IMR-90 (cell line): Measurements from ENCODE around the gene DMRTA1. TPM values are rescaled to one million over a fixed set of nuclear protein-coding genes. Genes with fewer than 3 reads are reported as not detected.

ENCODE experiments used
- ATAC-seq: fragments of 200-7000 bp; cut with Tn5 transposase; 2 replicates; pipeline ENCODE4 v1.9.1; 2020; ENCODE audit warnings: low read depth, mild to moderate bottlenecking, moderate library complexity
- BruUV-seq: library from RNA; stranded (reverse); fragments of 400-500 nt; replicated peaks from 2 replicates; lab custom pipeline; 2021; lab: Mats Ljungman, UMichigan
- CTCF ChIA-PET: fragments of 300-600 bp; formaldehyde crosslinking; extraction: SDS; loops from one replicate; lab custom pipeline; 2021; ENCODE audit warnings: antibody characterized with exemption; lab: Yijun Ruan, JAX
- POLR2A ChIA-PET: fragments of 300-600 bp; sonication (Branson Sonifier 250); formaldehyde crosslinking; loops from one replicate; lab custom pipeline; 2022; ENCODE audit warnings: antibody characterized with exemption; ENCODE audit not compliant: unreplicated experiment; lab: Charles Lee
- DNase-seq: peaks from one replicate; pipeline ENCODE4 v3.0.0; 2013
- H2AFZ ChIP-seq: replicated peaks from 2 replicates; pipeline ENCODE3; 2013; ENCODE audit warnings: low read length, mild to moderate bottlenecking; ENCODE audit not compliant: poor library complexity
- H2AK5ac ChIP-seq: 2 replicates; pipeline ENCODE4 v1.6.1; 2013; ENCODE audit warnings: low read depth, low read length, inconsistent platforms
- H2AK9ac ChIP-seq: replicated peaks from 2 replicates; pipeline ENCODE3; 2013; ENCODE audit warnings: mild to moderate bottlenecking, low read depth, low read length, moderate library complexity; ENCODE audit not compliant: poor library complexity
- H2BK120ac ChIP-seq: 2 replicates; pipeline ENCODE4 v1.6.1; 2013; ENCODE audit warnings: low read depth, low read length, inconsistent platforms
- H2BK15ac ChIP-seq: 3 replicates; pipeline ENCODE4 v1.6.1; 2013; ENCODE audit warnings: low read depth, low read length, inconsistent platforms
- H2BK20ac ChIP-seq: 2 replicates; pipeline ENCODE4 v1.6.1; 2013; ENCODE audit warnings: low read depth, mild to moderate bottlenecking, inconsistent platforms, low read length, moderate library complexity
- H2BK5ac ChIP-seq: 2 replicates; pipeline ENCODE4 v1.6.1; 2013; ENCODE audit warnings: mild to moderate bottlenecking, low read depth, low read length, inconsistent platforms; ENCODE audit not compliant: poor library complexity, severe bottlenecking
- H3K14ac ChIP-seq: replicated peaks from 2 replicates; pipeline ENCODE4 v1.6.1; 2013; ENCODE audit warnings: low read depth, low read length, inconsistent platforms
- H3K18ac ChIP-seq: 2 replicates; pipeline ENCODE4 v1.6.1; 2013; ENCODE audit warnings: low read depth, low read length, control low read depth
- H3K23ac ChIP-seq: 2 replicates; pipeline ENCODE4 v1.6.1; 2013; ENCODE audit warnings: low read depth, low read length, inconsistent platforms
- H3K27ac ChIP-seq: 2 replicates; pipeline ENCODE4 v1.5.1; 2013; ENCODE audit warnings: mild to moderate bottlenecking, control low read depth, low read length; ENCODE audit not compliant: insufficient read depth
- H3K27me3 ChIP-seq: 2 replicates; pipeline ENCODE4 v1.6.1; 2013; ENCODE audit warnings: low read length; ENCODE audit not compliant: control insufficient read depth, insufficient read depth
- H3K36me3 ChIP-seq: 2 replicates; pipeline ENCODE4 v1.6.1; 2013; ENCODE audit warnings: low read length, mixed read lengths; ENCODE audit not compliant: control insufficient read depth, insufficient read depth
- H3K4ac ChIP-seq: 2 replicates; pipeline ENCODE4 v1.6.1; 2013; ENCODE audit warnings: low read depth, low read length, inconsistent platforms
- H3K4me1 ChIP-seq: 2 replicates; pipeline ENCODE4 v1.6.1; 2013; ENCODE audit warnings: low read length, mixed read lengths; ENCODE audit not compliant: control insufficient read depth, insufficient read depth
- H3K4me2 ChIP-seq: 2 replicates; pipeline ENCODE4 v1.6.1; 2013; ENCODE audit warnings: low read depth, mild to moderate bottlenecking, control low read depth, low read length, moderate library complexity
- H3K4me3 ChIP-seq: 2 replicates; pipeline ENCODE4 v1.5.1; 2013; ENCODE audit warnings: low read depth, mild to moderate bottlenecking, control low read depth, low read length, moderate library complexity; ENCODE audit not compliant: insufficient read depth
- H3K56ac ChIP-seq: 2 replicates; pipeline ENCODE4 v1.6.1; 2013; ENCODE audit warnings: low read length, inconsistent platforms; ENCODE audit not compliant: insufficient read depth; ENCODE audit errors: extremely low read depth
- H3K79me1 ChIP-seq, 2 experiments: 2 replicates each; pipeline ENCODE4 v1.6.1; 2013; ENCODE audit warnings: low read length in 2 of 2, inconsistent platforms in 1 of 2, low read depth in 1 of 2
- H3K9ac ChIP-seq: 2 replicates; pipeline ENCODE4 v1.6.1; 2013; ENCODE audit warnings: low read depth, low read length, control low read depth
- H3K9me1 ChIP-seq: 2 replicates; pipeline ENCODE4 v1.6.1; 2013; ENCODE audit warnings: low read length, inconsistent platforms; ENCODE audit not compliant: insufficient read depth
- H3K9me3 ChIP-seq: 2 replicates; pipeline ENCODE4 v1.6.1; 2013; ENCODE audit warnings: low read length; ENCODE audit not compliant: control insufficient read depth, insufficient read depth
- H4K20me1 ChIP-seq: 2 replicates; pipeline ENCODE4 v1.6.1; 2013; ENCODE audit warnings: low read length, inconsistent platforms; ENCODE audit not compliant: insufficient read depth
- H4K5ac ChIP-seq: 2 replicates; pipeline ENCODE4 v1.6.1; 2013; ENCODE audit warnings: mild to moderate bottlenecking, low read depth, low read length, control low read depth
- H4K8ac ChIP-seq, 2 experiments: 2 replicates each; pipeline ENCODE4 v1.6.1; 2013; ENCODE audit warnings: low read depth in 2 of 2, low read length in 2 of 2, control low read depth in 1 of 2, inconsistent platforms in 1 of 2
- H4K91ac ChIP-seq: 2 replicates; pipeline ENCODE4 v1.6.1; 2013; ENCODE audit warnings: low read depth, low read length, inconsistent platforms; ENCODE audit not compliant: insufficient read depth
- MAFK ChIP-seq: IDR thresholded peaks from 2 replicates; pipeline ENCODE4 v1.6.1; 2012; ENCODE audit warnings: low read depth, low read length, improper control_type of control experiment
- NFE2L2 ChIP-seq: fragments of 150-350 bp; IDR thresholded peaks from 2 replicates; pipeline ENCODE4 v1.6.1; 2016; ENCODE audit warnings: low read depth, mild to moderate bottlenecking, low read length
- RCOR1 ChIP-seq: IDR thresholded peaks from 2 replicates; pipeline ENCODE4 v1.6.1; 2012; ENCODE audit warnings: mild to moderate bottlenecking, low read length, improper control_type of control experiment; ENCODE audit not compliant: insufficient replicate concordance
- RFX5 ChIP-seq: IDR thresholded peaks from 2 replicates; pipeline ENCODE4 v1.8.0; 2012; ENCODE audit warnings: low read depth, mild to moderate bottlenecking, low read length, moderate library complexity
- SMC3 ChIP-seq: fragments of 150-350 bp; IDR thresholded peaks from 2 replicates; pipeline ENCODE4 v1.6.1; 2016; ENCODE audit warnings: low read depth, mild to moderate bottlenecking, antibody characterized with exemption, low read length, moderate library complexity
- WGBS, 2 experiments: methylation state at CpG; one replicate each; pipeline versions ENCODE4 v1.1.5 to v1.1.7; 2013; ENCODE audit warnings: missing lambda C conversion rate in 2 of 2; ENCODE audit not compliant: insufficient read length in 1 of 2; ENCODE audit errors: extremely low coverage in 2 of 2; 5-methylcytosine and 5-hydroxymethylcytosine counted together
- dilution Hi-C: fragments of 300-500 bp; cut with HindIII; formaldehyde crosslinking; loops from one replicate; pipeline ENCODE4 v1.14.3; 2018; ENCODE audit warnings: low sequenced_read_pairs; ENCODE audit not compliant: unreplicated experiment
- in situ Hi-C: fragments of 300-500 bp; cut with MboI; formaldehyde crosslinking; loops from 3 replicates; pipeline ENCODE4 v1.14.3; 2019; ENCODE audit warnings: low sequenced_read_pairs, inconsistent platforms, mixed read lengths
- intact Hi-C: fragments of 100-400 bp; cut with micrococcal nuclease; formaldehyde crosslinking; loops from 2 replicates; pipeline ENCODE4 v1.10.0; 2022
- polyA plus RNA-seq, 3 experiments: library from polyadenylated mRNA; depleted of rRNA; stranded (reverse); fragments of >200 nt; gene quantifications; 2 replicates each; pipeline ENCODE4 v1.2.3, GENCODE V29; 2012; ENCODE audit warnings: low replicate concordance in 1 of 3
- total RNA-seq: library from RNA; depleted of rRNA; stranded (reverse); fragments of >200 nt; gene quantifications from 2 replicates; pipeline ENCODE4 v1.2.3, GENCODE V29; 2012
- TF ChIP-seq, protein P1 (sequence below): fragments of 150-350 bp; IDR thresholded peaks from 2 replicates; pipeline ENCODE4 v1.6.1; 2016; ENCODE audit warnings: low read depth, mild to moderate bottlenecking, low read length, moderate library complexity, borderline replicate concordance
- TF ChIP-seq, protein P2 (sequence below): conservative IDR thresholded peaks from 2 replicates; pipeline ENCODE4 v1.5.1; 2012; ENCODE audit warnings: mild to moderate bottlenecking, low read depth, low read length, improper control_type of control experiment

The DMRTA1 gene
- total and polyA plus RNA-seq, 2 of the 4 experiments (the other 2 are of a cell fraction) = under 0.01 to 0.02 TPM

DNA sequence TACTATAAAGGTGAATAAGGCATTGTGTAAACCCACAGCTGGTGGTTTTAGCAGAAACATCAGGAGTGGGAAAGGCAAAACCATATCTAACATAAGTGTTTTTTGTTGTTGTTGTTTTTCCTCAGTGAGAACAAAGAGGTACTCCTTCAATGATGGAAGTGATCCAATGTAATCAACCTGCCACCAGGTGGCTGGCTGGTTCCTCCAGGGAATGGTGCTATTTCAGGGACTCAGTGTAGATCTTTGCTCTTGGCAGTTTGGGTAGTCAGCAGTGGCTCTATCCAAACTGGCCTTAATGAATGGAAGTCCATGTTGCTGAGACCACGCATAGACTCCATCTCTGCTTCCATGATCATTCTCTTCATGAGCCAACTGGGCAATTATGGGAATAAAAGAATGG, 10.8 kb downstream of the DMRTA1 start:
- Histone ChIP-seq H2AK5ac (no peak overlapping the region), H4K20me1 (no peaks in the 10 kb centered on the region), H3K23ac (no peak overlapping the region), H3K9ac (no peak overlapping the region), H3K14ac (no peak overlapping the region), H3K27me3 (no peaks in the 10 kb centered on the region; the same call in 1 of the 2 replicates), H2BK15ac (no peak overlapping the region), H2BK5ac (no peak overlapping the region), H2BK120ac (no peak overlapping the region), H2AFZ (no peak overlapping the region), H4K5ac (no peak overlapping the region), H3K79me1 (no peaks in the 10 kb centered on the region), H2AK9ac (no peak overlapping the region), H3K4me1 (no peaks in the 10 kb centered on the region), H3K4me2 (no peak overlapping the region), H3K56ac (no peak overlapping the region), H2BK20ac (no peak overlapping the region), H3K9me1 (no peaks in the 10 kb centered on the region), H3K9me3 (no peaks in the 10 kb centered on the region), H4K8ac (no peak overlapping the region), H3K36me3 (no peaks in the 10 kb centered on the region), H3K27ac (no peak overlapping the region), H3K4ac (no peak overlapping the region), H3K18ac (no peak overlapping the region), H3K4me3 (no peak overlapping the region), H4K91ac (no peak overlapping the region)
- no CpG with 5 or more reads among the region's 1 CpG for WGBS, 2 experiments
- CTCF ChIA-PET = no interaction called here
- no TSS peak for BruUV-seq
- TF ChIP-seq MAFK = no peak
- no peak for TF ChIP-seq RFX5
- TF ChIP-seq, protein P1, sequence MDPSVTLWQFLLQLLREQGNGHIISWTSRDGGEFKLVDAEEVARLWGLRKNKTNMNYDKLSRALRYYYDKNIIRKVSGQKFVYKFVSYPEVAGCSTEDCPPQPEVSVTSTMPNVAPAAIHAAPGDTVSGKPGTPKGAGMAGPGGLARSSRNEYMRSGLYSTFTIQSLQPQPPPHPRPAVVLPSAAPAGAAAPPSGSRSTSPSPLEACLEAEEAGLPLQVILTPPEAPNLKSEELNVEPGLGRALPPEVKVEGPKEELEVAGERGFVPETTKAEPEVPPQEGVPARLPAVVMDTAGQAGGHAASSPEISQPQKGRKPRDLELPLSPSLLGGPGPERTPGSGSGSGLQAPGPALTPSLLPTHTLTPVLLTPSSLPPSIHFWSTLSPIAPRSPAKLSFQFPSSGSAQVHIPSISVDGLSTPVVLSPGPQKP = no peak
- no peak for TF ChIP-seq RCOR1
- TF ChIP-seq SMC3 = no peak
- TF ChIP-seq, protein P2, sequence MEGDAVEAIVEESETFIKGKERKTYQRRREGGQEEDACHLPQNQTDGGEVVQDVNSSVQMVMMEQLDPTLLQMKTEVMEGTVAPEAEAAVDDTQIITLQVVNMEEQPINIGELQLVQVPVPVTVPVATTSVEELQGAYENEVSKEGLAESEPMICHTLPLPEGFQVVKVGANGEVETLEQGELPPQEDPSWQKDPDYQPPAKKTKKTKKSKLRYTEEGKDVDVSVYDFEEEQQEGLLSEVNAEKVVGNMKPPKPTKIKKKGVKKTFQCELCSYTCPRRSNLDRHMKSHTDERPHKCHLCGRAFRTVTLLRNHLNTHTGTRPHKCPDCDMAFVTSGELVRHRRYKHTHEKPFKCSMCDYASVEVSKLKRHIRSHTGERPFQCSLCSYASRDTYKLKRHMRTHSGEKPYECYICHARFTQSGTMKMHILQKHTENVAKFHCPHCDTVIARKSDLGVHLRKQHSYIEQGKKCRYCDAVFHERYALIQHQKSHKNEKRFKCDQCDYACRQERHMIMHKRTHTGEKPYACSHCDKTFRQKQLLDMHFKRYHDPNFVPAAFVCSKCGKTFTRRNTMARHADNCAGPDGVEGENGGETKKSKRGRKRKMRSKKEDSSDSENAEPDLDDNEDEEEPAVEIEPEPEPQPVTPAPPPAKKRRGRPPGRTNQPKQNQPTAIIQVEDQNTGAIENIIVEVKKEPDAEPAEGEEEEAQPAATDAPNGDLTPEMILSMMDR = no peak
- no peak for TF ChIP-seq NFE2L2
- POLR2A ChIA-PET = no interaction called here
- DNase-seq (no peak), ATAC-seq (no peak)
- dilution Hi-C loops (no loop called here), in situ Hi-C loops (loop anchor here (10.0 kb wide), 1 partner anchor 203 kb away; no protein-coding TSS in a partner anchor), intact Hi-C loops (loop anchor here (10.0 kb wide), 1 partner anchor 393 kb away; no protein-coding TSS in a partner anchor)
